Body of pancreas (tissue), 4 donors: ENCODE results near the gene LCMT1.

Experiments used
- POLR2A ChIP-seq, 3 donors: fragments of 450-650 bp; IDR thresholded peaks; one replicate each; pipeline ENCODE4 v1.6.1; 2016; ENCODE audit warnings: antibody characterized with exemption in 3 of 3, mild to moderate bottlenecking in 2 of 3
- TF ChIP-seq, protein P1 (sequence below), 7 experiments: fragments of 450-650 bp in 4 of 7; fragments of 200-600 bp in 3 of 7; sonication (generic) in 3 of 7; IDR thresholded peaks; one replicate each; pipeline ENCODE4 v1.5.1; 2016 to 2019; ENCODE audit warnings: antibody characterized with exemption in 7 of 7

- TF ChIP-seq, protein P1, sequence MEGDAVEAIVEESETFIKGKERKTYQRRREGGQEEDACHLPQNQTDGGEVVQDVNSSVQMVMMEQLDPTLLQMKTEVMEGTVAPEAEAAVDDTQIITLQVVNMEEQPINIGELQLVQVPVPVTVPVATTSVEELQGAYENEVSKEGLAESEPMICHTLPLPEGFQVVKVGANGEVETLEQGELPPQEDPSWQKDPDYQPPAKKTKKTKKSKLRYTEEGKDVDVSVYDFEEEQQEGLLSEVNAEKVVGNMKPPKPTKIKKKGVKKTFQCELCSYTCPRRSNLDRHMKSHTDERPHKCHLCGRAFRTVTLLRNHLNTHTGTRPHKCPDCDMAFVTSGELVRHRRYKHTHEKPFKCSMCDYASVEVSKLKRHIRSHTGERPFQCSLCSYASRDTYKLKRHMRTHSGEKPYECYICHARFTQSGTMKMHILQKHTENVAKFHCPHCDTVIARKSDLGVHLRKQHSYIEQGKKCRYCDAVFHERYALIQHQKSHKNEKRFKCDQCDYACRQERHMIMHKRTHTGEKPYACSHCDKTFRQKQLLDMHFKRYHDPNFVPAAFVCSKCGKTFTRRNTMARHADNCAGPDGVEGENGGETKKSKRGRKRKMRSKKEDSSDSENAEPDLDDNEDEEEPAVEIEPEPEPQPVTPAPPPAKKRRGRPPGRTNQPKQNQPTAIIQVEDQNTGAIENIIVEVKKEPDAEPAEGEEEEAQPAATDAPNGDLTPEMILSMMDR (IDR thresholded peaks at IDR 0.05): no peak
- TF ChIP-seq POLR2A (IDR thresholded peaks at IDR 0.05): no peak
Observed at GRCh38 chr16:25100511-25100910, 11.0 kb upstream of the LCMT1 start.
